OCI-LY1 (cell line): ENCODE data around the gene ANKRD30B.
A peak's percentile ranks its signal among the peaks of the same experiment; 100 is the strongest.
"Not testable (repeated sequence)": the region's sequence is repeated elsewhere in the genome, so short reads cannot be mapped to it uniquely, and the experiment has no call there.

Source experiments
- H2AFZ ChIP-seq: fragments of 200-600 bp; sonication (generic), shearing (Covaris generic); 2 replicates; pipeline ENCODE4 v1.6.0; 2014; ENCODE audit warnings: antibody characterized with exemption, mild to moderate bottlenecking, low read length
- H3F3A ChIP-seq: fragments of 200-600 bp; sonication (generic), shearing (Covaris generic); 2 replicates; pipeline ENCODE4 v1.6.0; 2014; ENCODE audit warnings: mild to moderate bottlenecking, antibody characterized with exemption, low read length, moderate library complexity; ENCODE audit not compliant: insufficient read depth
- H3K27ac ChIP-seq: fragments of 200-600 bp; sonication (generic); 2 replicates; pipeline ENCODE4 v1.5.1; 2014; ENCODE audit warnings: low read length, mixed run types, mild to moderate bottlenecking, low read depth; ENCODE audit not compliant: poor library complexity, severe bottlenecking
- H3K27me3 ChIP-seq: fragments of 200-600 bp; sonication (generic); 2 replicates; pipeline ENCODE4 v1.6.0; 2014; ENCODE audit warnings: antibody characterized with exemption, mild to moderate bottlenecking, low read length, moderate library complexity; ENCODE audit not compliant: insufficient read depth
- H3K36me3 ChIP-seq: fragments of 200-600 bp; sonication (generic); 2 replicates; pipeline ENCODE4 v1.6.1; 2014; ENCODE audit warnings: mild to moderate bottlenecking, antibody characterized with exemption, low read length, moderate library complexity, mixed read lengths; ENCODE audit not compliant: insufficient read depth
- H3K4me1 ChIP-seq: fragments of 200-600 bp; sonication (generic); 2 replicates; pipeline ENCODE4 v1.5.1; 2014; ENCODE audit warnings: mild to moderate bottlenecking, low read length, moderate library complexity; ENCODE audit not compliant: insufficient read depth, severe bottlenecking
- H3K4me2 ChIP-seq: fragments of 200-600 bp; sonication (generic), shearing (Covaris generic); 2 replicates; pipeline ENCODE4 v1.6.1; 2014; ENCODE audit warnings: low read length
- H3K4me3 ChIP-seq: fragments of 200-600 bp; sonication (generic); 2 replicates; pipeline ENCODE4 v1.5.1; 2014; ENCODE audit warnings: low read length, low read depth, mild to moderate bottlenecking, mixed read lengths; ENCODE audit not compliant: poor library complexity, severe bottlenecking
- H3K79me2 ChIP-seq: fragments of 200-600 bp; shearing (Covaris generic); 2 replicates; pipeline ENCODE4 v1.6.1; 2016; ENCODE audit warnings: mixed run types, low read length, mixed read lengths; ENCODE audit not compliant: insufficient read depth
- H3K9ac ChIP-seq: fragments of 200-600 bp; sonication (generic), shearing (Covaris generic); 2 replicates; pipeline ENCODE4 v1.6.1; 2014; ENCODE audit warnings: mild to moderate bottlenecking, low read length, mixed read lengths
- H3K9me2 ChIP-seq: fragments of 200-600 bp; sonication (generic), shearing (Covaris generic); 2 replicates; pipeline ENCODE4 v1.6.1; 2014; ENCODE audit warnings: low read depth, mild to moderate bottlenecking, low read length, mixed read lengths
- H3K9me3 ChIP-seq: fragments of 200-600 bp; shearing (Covaris generic); 2 replicates; pipeline ENCODE4 v1.6.1; 2014; ENCODE audit warnings: low read length, mixed read lengths
- H4K20me1 ChIP-seq: fragments of 200-600 bp; sonication (generic), shearing (Covaris generic); 2 replicates; pipeline ENCODE4 v1.6.0; 2016; ENCODE audit warnings: mild to moderate bottlenecking, low read length; ENCODE audit not compliant: insufficient read depth

Gene ANKRD30B

GRCh38 chr18:14841607-14842006, 93.6 kb downstream of the ANKRD30B start:
- H3K4me2 ChIP-seq, H3K9me2 ChIP-seq, H3F3A ChIP-seq, H3K4me3 ChIP-seq, H3K79me2 ChIP-seq, H3K4me1 ChIP-seq, H2AFZ ChIP-seq, H3K27ac ChIP-seq, H4K20me1 ChIP-seq, H3K9me3 ChIP-seq, H3K9ac ChIP-seq, H3K27me3 ChIP-seq, H3K36me3 ChIP-seq: not testable (repeated sequence)

- H3F3A ChIP-seq, H3K27ac ChIP-seq, H3K4me1 ChIP-seq, H3K9ac ChIP-seq, H3K36me3 ChIP-seq, H3K79me2 ChIP-seq, H3K9me2 ChIP-seq, H2AFZ ChIP-seq, H4K20me1 ChIP-seq, H3K9me3 ChIP-seq, H3K27me3 ChIP-seq: not testable (repeated sequence)
- Histone ChIP-seq H3K4me3 (peak overlapping the region; percentile 7), H3K4me2 (peak overlapping the region; percentile 44)
Measured at GRCh38 chr18:14851533-14851932, 103.6 kb downstream of the ANKRD30B start.

GRCh38 chr18:14855634-14856033, 107.7 kb downstream of the ANKRD30B start:
- H3K27me3 ChIP-seq, H3K27ac ChIP-seq, H3K4me3 ChIP-seq, H3F3A ChIP-seq, H3K79me2 ChIP-seq, H3K9me3 ChIP-seq, H2AFZ ChIP-seq, H3K4me2 ChIP-seq, H3K4me1 ChIP-seq, H3K9ac ChIP-seq, H4K20me1 ChIP-seq, H3K9me2 ChIP-seq, H3K36me3 ChIP-seq: not testable (repeated sequence)

- not testable (repeated sequence) for H3F3A ChIP-seq, H3K4me1 ChIP-seq, H3K9me3 ChIP-seq, H3K36me3 ChIP-seq, H3K4me2 ChIP-seq, H2AFZ ChIP-seq, H3K27me3 ChIP-seq, H4K20me1 ChIP-seq, H3K4me3 ChIP-seq, H3K9me2 ChIP-seq, H3K27ac ChIP-seq, H3K9ac ChIP-seq, H3K79me2 ChIP-seq
Measured at GRCh38 chr18:14856256-14856655, 108.3 kb downstream of the ANKRD30B start.

GRCh38 chr18:14858514-14858913, 110.5 kb downstream of the ANKRD30B start:
- not testable (repeated sequence) for H3K4me1 ChIP-seq, H3K27me3 ChIP-seq, H3K9me2 ChIP-seq, H3K36me3 ChIP-seq, H3K9me3 ChIP-seq, H3K79me2 ChIP-seq, H3K27ac ChIP-seq, H3K4me2 ChIP-seq, H3K4me3 ChIP-seq, H4K20me1 ChIP-seq, H3F3A ChIP-seq, H2AFZ ChIP-seq, H3K9ac ChIP-seq

GRCh38 chr18:14859995-14860394, 112.0 kb downstream of the ANKRD30B start:
- H3K79me2 ChIP-seq: not testable (repeated sequence)

GRCh38 chr18:14866426-14866825, 118.5 kb downstream of the ANKRD30B start:
- H3K4me3 ChIP-seq, H3K79me2 ChIP-seq, H3K4me1 ChIP-seq, H3K9ac ChIP-seq, H4K20me1 ChIP-seq, H3K27ac ChIP-seq, H3F3A ChIP-seq, H3K27me3 ChIP-seq, H3K9me3 ChIP-seq, H3K36me3 ChIP-seq, H3K9me2 ChIP-seq, H3K4me2 ChIP-seq, H2AFZ ChIP-seq: not testable (repeated sequence)

More at GRCh38 chr18:14859995-14860394, 112.0 kb downstream of the ANKRD30B start:
- H3K9me3 ChIP-seq, H3K36me3 ChIP-seq, H3K4me2 ChIP-seq, H3K9ac ChIP-seq, H3K9me2 ChIP-seq, H3F3A ChIP-seq, H3K4me3 ChIP-seq, H3K27ac ChIP-seq, H3K4me1 ChIP-seq, H3K27me3 ChIP-seq, H2AFZ ChIP-seq, H4K20me1 ChIP-seq: not testable (repeated sequence)

- not testable (repeated sequence) for H3K4me3 ChIP-seq, H4K20me1 ChIP-seq, H3K9me3 ChIP-seq, H2AFZ ChIP-seq, H3K79me2 ChIP-seq, H3K9me2 ChIP-seq, H3K27me3 ChIP-seq, H3K36me3 ChIP-seq, H3K4me1 ChIP-seq, H3F3A ChIP-seq, H3K4me2 ChIP-seq, H3K9ac ChIP-seq, H3K27ac ChIP-seq
Measured at GRCh38 chr18:14867988-14868387, 120.0 kb downstream of the ANKRD30B start.
